H1 (cell line): ENCODE measurements around the gene KIF26B. TPM values are rescaled to one million over a fixed set of nuclear protein-coding genes. Genes with fewer than 3 reads are reported as not detected.

Experiments
- CTCF ChIA-PET: fragments of 300-600 bp; sonication (Branson Sonifier 250); formaldehyde crosslinking; loops from one replicate; lab custom pipeline; 2021; ENCODE audit not compliant: partially characterized antibody; lab: Charles Lee
- POLR2A ChIA-PET: fragments of 300-600 bp; sonication (Branson Sonifier 250); formaldehyde crosslinking; loops from one replicate; lab custom pipeline; 2021; ENCODE audit warnings: inconsistent platforms; ENCODE audit not compliant: partially characterized antibody; lab: Charles Lee
- DNase-seq, 2 experiments: peaks; one replicate each; pipeline versions ENCODE4 v3.0.0 to v3.0.0-alpha.2; 2010 to 2022; ENCODE audit warnings: low spot score in 2 of 2, low read depth in 1 of 2, mixed read lengths in 1 of 2
- FAIRE-seq: peaks from 2 replicates; lab custom pipeline; 2011; peaks lifted over from hg19 to GRCh38; lab: Jason Lieb, UNC
- H2AFZ ChIP-seq: 2 replicates; pipeline ENCODE4 v1.8.1; 2012; ENCODE audit warnings: low read length, inconsistent platforms
- H2AK5ac ChIP-seq: 2 replicates; pipeline ENCODE4 v1.6.1; 2013; ENCODE audit warnings: low read depth, low read length
- H2BK120ac ChIP-seq: replicated peaks from 2 replicates; pipeline ENCODE3; 2013; ENCODE audit warnings: low read depth, low read length, inconsistent platforms
- H2BK12ac ChIP-seq: 2 replicates; pipeline ENCODE4 v1.6.1; 2013; ENCODE audit warnings: low read depth, low read length
- H2BK15ac ChIP-seq: 2 replicates; pipeline ENCODE4 v1.6.1; 2013; ENCODE audit warnings: low read length
- H2BK20ac ChIP-seq: 2 replicates; pipeline ENCODE4 v1.6.1; 2013; ENCODE audit warnings: low read length
- H2BK5ac ChIP-seq: 2 replicates; pipeline ENCODE4 v1.6.1; 2013; ENCODE audit warnings: low read depth, low read length
- H3K14ac ChIP-seq: 2 replicates; pipeline ENCODE4 v1.6.1; 2013; ENCODE audit warnings: inconsistent platforms; ENCODE audit not compliant: insufficient read length
- H3K18ac ChIP-seq: 2 replicates; pipeline ENCODE4 v1.6.1; 2013; ENCODE audit warnings: low read length; ENCODE audit errors: extremely low read depth
- H3K23ac ChIP-seq: 2 replicates; pipeline ENCODE4 v1.6.1; 2013; ENCODE audit warnings: inconsistent platforms; ENCODE audit not compliant: insufficient read length
- H3K23me2 ChIP-seq: 2 replicates; pipeline ENCODE4 v1.6.1; 2013; ENCODE audit warnings: low read depth, low read length
- H3K27ac ChIP-seq: 2 replicates; pipeline ENCODE4 v1.6.1; 2011; ENCODE audit warnings: low read depth, low read length, inconsistent platforms
- H3K27me3 ChIP-seq, 4 experiments: replicated peaks in 1 of 4; 1 replicate in 1 of 4; 2 replicates in 3 of 4; pipeline versions ENCODE4 v1.6.1 to v1.8.1; 2011 to 2013; ENCODE audit warnings: low read length in 3 of 4, mild to moderate bottlenecking in 3 of 4, inconsistent platforms in 2 of 4, mixed read lengths in 2 of 4, moderate library complexity in 1 of 4; ENCODE audit not compliant: control insufficient read depth in 3 of 4, insufficient read depth in 3 of 4; ENCODE audit errors: extremely low read depth in 1 of 4
- H3K36me3 ChIP-seq, 4 experiments: 2 replicates each; pipeline versions ENCODE4 v1.6.1 to v1.8.1; 2011 to 2013; ENCODE audit warnings: mild to moderate bottlenecking in 4 of 4, low read length in 3 of 4, moderate library complexity in 2 of 4, control low read depth in 1 of 4, inconsistent platforms in 1 of 4; ENCODE audit not compliant: insufficient read depth in 4 of 4, control insufficient read depth in 2 of 4
- H3K4ac ChIP-seq: replicated peaks from 2 replicates; pipeline ENCODE3; 2013; ENCODE audit warnings: low read length, low read depth, mixed read lengths, inconsistent platforms; ENCODE audit not compliant: insufficient read length
- H3K4me1 ChIP-seq, 4 experiments: replicated peaks in 1 of 4; 1 replicate in 1 of 4; 2 replicates in 3 of 4; pipeline versions ENCODE4 v1.6.1 to v1.8.1; 2011 to 2013; ENCODE audit warnings: low read length in 3 of 4, inconsistent platforms in 2 of 4, mixed read lengths in 1 of 4; ENCODE audit not compliant: insufficient read depth in 4 of 4, control insufficient read depth in 3 of 4
- H3K4me2 ChIP-seq, 2 experiments: 2 replicates each; pipeline versions ENCODE4 v1.6.1 to v1.8.1; 2011 to 2013; ENCODE audit warnings: low read depth in 2 of 2, low read length in 2 of 2, control low read depth in 1 of 2, inconsistent platforms in 1 of 2, mild to moderate bottlenecking in 1 of 2; ENCODE audit not compliant: insufficient read depth in 1 of 2
- H3K4me3 ChIP-seq, 4 experiments: fragments of 200-600, 300-600 bp in 1 of 4; sonication (generic), shearing (Covaris generic), sonication (Bioruptor Twin) in 1 of 4; 2 replicates each; pipeline versions ENCODE4 v1.5.1 to v1.8.1; 2011 to 2016; ENCODE audit warnings: low read length in 4 of 4, low read depth in 3 of 4, control low read depth in 2 of 4, inconsistent platforms in 2 of 4, mild to moderate bottlenecking in 2 of 4, mixed read lengths in 1 of 4, moderate library complexity in 1 of 4; ENCODE audit not compliant: insufficient read depth in 2 of 4; ENCODE audit errors: extremely low read depth in 1 of 4
- H3K56ac ChIP-seq: replicated peaks from 2 replicates; pipeline ENCODE3; 2013; ENCODE audit warnings: low read depth, mild to moderate bottlenecking, mixed read lengths, low read length, inconsistent platforms; ENCODE audit not compliant: insufficient read length
- H3K79me1 ChIP-seq: 2 replicates; pipeline ENCODE4 v1.6.1; 2013; ENCODE audit warnings: low read depth, low read length, control low read depth
- H3K79me2 ChIP-seq, 2 experiments: 2 replicates each; pipeline versions ENCODE4 v1.6.1 to v1.8.1; 2012 to 2013; ENCODE audit warnings: low read length in 2 of 2, mild to moderate bottlenecking in 2 of 2, inconsistent platforms in 1 of 2; ENCODE audit not compliant: insufficient read depth in 2 of 2, control insufficient read depth in 1 of 2
- H3K9ac ChIP-seq, 4 experiments: replicated peaks in 1 of 4; 1 replicate in 1 of 4; 2 replicates in 3 of 4; pipeline versions ENCODE4 v1.6.1 to v1.8.1; 2011 to 2013; ENCODE audit warnings: low read depth in 3 of 4, low read length in 3 of 4, control low read depth in 2 of 4, mild to moderate bottlenecking in 2 of 4, moderate library complexity in 2 of 4, inconsistent platforms in 1 of 4; ENCODE audit errors: extremely low read depth in 1 of 4
- H3K9me3 ChIP-seq, 2 experiments: 2 replicates each; pipeline versions ENCODE4 v1.6.1 to v1.8.1; 2012 to 2013; ENCODE audit warnings: mild to moderate bottlenecking in 2 of 2, moderate library complexity in 2 of 2, control low read depth in 1 of 2, inconsistent platforms in 1 of 2, low read depth in 1 of 2, low read length in 1 of 2, mixed read lengths in 1 of 2; ENCODE audit not compliant: insufficient read depth in 2 of 2
- H4K20me1 ChIP-seq, 2 experiments: replicated peaks in 1 of 2; 2 replicates each; pipeline versions ENCODE3 to v1.8.1; 2011 to 2013; ENCODE audit warnings: inconsistent platforms in 2 of 2, low read length in 2 of 2, mild to moderate bottlenecking in 1 of 2; ENCODE audit not compliant: insufficient read depth in 2 of 2, control insufficient read depth in 1 of 2
- H4K5ac ChIP-seq: 2 replicates; pipeline ENCODE4 v1.6.1; 2013; ENCODE audit warnings: low read length, low read depth, mixed read lengths, inconsistent platforms; ENCODE audit not compliant: insufficient read length
- H4K8ac ChIP-seq: 2 replicates; pipeline ENCODE4 v1.8.0; 2013; ENCODE audit warnings: mild to moderate bottlenecking, moderate library complexity, low read length, inconsistent platforms; ENCODE audit not compliant: insufficient read depth; ENCODE audit errors: extremely low read depth
- H4K91ac ChIP-seq: replicated peaks from 2 replicates; pipeline ENCODE3; 2013; ENCODE audit warnings: low read length, mixed read lengths, inconsistent platforms; ENCODE audit not compliant: insufficient read length
- ASH2L ChIP-seq: fragments of 200-600, 300-600 bp; sonication (generic); IDR thresholded peaks from one replicate; pipeline ENCODE4 v1.7.1; 2017; ENCODE audit warnings: low read length
- ATF3 ChIP-seq: IDR thresholded peaks from 2 replicates; pipeline ENCODE4 v1.6.1; 2011; ENCODE audit warnings: low read depth, mild to moderate bottlenecking, low read length; ENCODE audit not compliant: insufficient read depth
- BCL11A ChIP-seq, 2 experiments: IDR thresholded peaks; one replicate each; pipeline ENCODE4 v1.6.1; 2011; ENCODE audit warnings: low read depth in 2 of 2, low read length in 2 of 2, mild to moderate bottlenecking in 2 of 2
- CEBPB ChIP-seq: IDR thresholded peaks from 2 replicates; pipeline ENCODE4 v1.6.1; 2012; ENCODE audit warnings: low read depth, low read length
- MAX ChIP-seq: IDR thresholded peaks from 2 replicates; pipeline ENCODE4 v1.6.1; 2012; ENCODE audit warnings: inconsistent platforms
- RNF2 ChIP-seq: fragments of 200-900, 300-1000 bp; sonication (generic); IDR thresholded peaks from 2 replicates; pipeline ENCODE4 v1.7.1; 2016; ENCODE audit warnings: borderline replicate concordance, low read depth, mild to moderate bottlenecking, antibody characterized with exemption, low read length; ENCODE audit not compliant: poor library complexity, severe bottlenecking; ENCODE audit errors: missing control alignments
- SUZ12 ChIP-seq: fragments of 200-600 bp; sonication (generic); IDR thresholded peaks from 2 replicates; pipeline ENCODE4 v1.6.1; 2012; ENCODE audit warnings: mild to moderate bottlenecking, inconsistent platforms, low read length, moderate library complexity, mixed read lengths
- TAF1 ChIP-seq: IDR thresholded peaks from 2 replicates; pipeline ENCODE4 v1.6.1; 2011; ENCODE audit warnings: mild to moderate bottlenecking, low read depth, low read length
- TCF12 ChIP-seq: IDR thresholded peaks from 2 replicates; pipeline ENCODE4 v1.6.1; 2011; ENCODE audit warnings: low read depth, mild to moderate bottlenecking, low read length
- WGBS, 2 experiments: shearing (Covaris generic) in 1 of 2; methylation state at CpG; one replicate each; pipeline versions ENCODE4 v1.1.6 to v1.1.7; 2013 to 2015; ENCODE audit warnings: low lambda C conversion rate in 2 of 2, mixed read lengths in 2 of 2, inconsistent platforms in 1 of 2, low coverage in 1 of 2, missing lambda C conversion rate in 1 of 2; ENCODE audit not compliant: insufficient replicate concordance in 2 of 2, insufficient coverage in 1 of 2, insufficient read length in 1 of 2; ENCODE audit errors: extremely low coverage in 1 of 2, missing lambda C conversion rate in 1 of 2; 5-methylcytosine and 5-hydroxymethylcytosine counted together
- polyA plus RNA-seq, 7 experiments: library from polyadenylated mRNA; depleted of rRNA in 3 of 7; stranded (reverse) in 5 of 7; unstranded in 2 of 7; fragments of >200 nt in 5 of 7; fragments of 200-250 nt in 2 of 7; gene quantifications; 1 replicate in 5 of 7; 2 replicates in 1 of 7; 4 replicates in 1 of 7; pipeline versions ENCODE4 v1.2.1 to v1.2.3, GENCODE V29; 2011 to 2013; ENCODE audit warnings: missing spikeins in 2 of 7, mixed read lengths in 2 of 7
- total RNA-seq: library from RNA; stranded (reverse); fragmentation: NEBNext Ultra II Directional; extraction: Animal tissue kit (Norgen Biotek cat#: 25700); gene quantifications from 2 replicates; pipeline ENCODE4 v1.2.1, GENCODE V29; 2021

KIF26B gene
- total and polyA plus RNA-seq, 2 of the 8 experiments (the other 6 are each of a cell fraction or from before 2014, with no cell fraction given): 0.06 to 0.28 TPM

GRCh38 chr1:245124644-245125043, 30.1 kb upstream of the KIF26B start:
- Histone ChIP-seq H2BK120ac (no peak overlapping the region), H2BK20ac (no peak overlapping the region), H3K14ac (no peak overlapping the region), H3K27me3 (no peaks in the 10 kb centered on the region), H3K9ac (no peak overlapping the region; a peak in 1 of 7 replicates), H4K20me1 (no peaks in the 10 kb centered on the region), H3K79me2 (no peaks in the 10 kb centered on the region), H3K27ac (no peak overlapping the region), H3K56ac (no peak overlapping the region), H3K23ac (no peak overlapping the region), H2BK12ac (no peak overlapping the region; the same call in 1 of the 2 replicates), H3K4me2 (no peak overlapping the region), H3K79me1 (no peaks in the 10 kb centered on the region), H4K8ac (peak overlapping the region; percentile 29; the same call in 1 of the 2 replicates), H3K18ac (no peak overlapping the region; the same call in 1 of the 2 replicates), H2AFZ (no peak overlapping the region), H3K36me3 (no peaks in the 10 kb centered on the region), H4K91ac (no peak overlapping the region), H3K9me3 (no peaks in the 10 kb centered on the region), H3K4me1 (peaks cover 0 to 9% (median under 1%) of the 10 kb centered on the region in 4 experiments; a peak in 2 of 7 replicates), H3K4ac (no peak overlapping the region), H2AK5ac (no peak overlapping the region), H2BK15ac (no peak overlapping the region), H3K23me2 (0 out of 2 replicates have a peak, but pooled peaks cover 2% of the 10 kb centered on the region), H4K5ac (no peak overlapping the region), H2BK5ac (0 out of 2 replicates have a peak overlapping the region, but pooled peaks have one; percentile 16), H3K4me3 (no peak overlapping the region)
- ChIA-PET CTCF (interaction anchor here (2.6 kb wide), 1 partner anchor 16 kb away, joined by 9 read pairs; no protein-coding TSS in a partner anchor), POLR2A (no interaction called here)
- FAIRE-seq (no peak), DNase-seq (no peak)
- TF ChIP-seq CEBPB (no peak), ASH2L (no peak), MAX (no peak), TAF1 (no peak), RNF2 (no peak), SUZ12 (no peak), ATF3 (no peak), BCL11A (IDR thresholded peaks at IDR 0.05; ENCODE audit: low read depth in 2 of 2, low read length in 2 of 2) (no peak), TCF12 (no peak)
- 89% methylated on average over 11 of the region's 11 CpGs; no CpG with 5 or more reads in 1 of the 2 experiments for WGBS, 2 experiments
